Body of pancreas (tissue), 4 donors: ENCODE data around the gene PDE8B.

Source experiments
- POLR2A ChIP-seq, 3 donors: fragments of 450-650 bp; IDR thresholded peaks; one replicate each; pipeline ENCODE4 v1.6.1; 2016; ENCODE audit warnings: antibody characterized with exemption in 3 of 3, mild to moderate bottlenecking in 2 of 3
- TF ChIP-seq, protein P1 (sequence below), 7 experiments: fragments of 450-650 bp in 4 of 7; fragments of 200-600 bp in 3 of 7; sonication (generic) in 3 of 7; IDR thresholded peaks; one replicate each; pipeline ENCODE4 v1.5.1; 2016 to 2019; ENCODE audit warnings: antibody characterized with exemption in 7 of 7

DNA sequence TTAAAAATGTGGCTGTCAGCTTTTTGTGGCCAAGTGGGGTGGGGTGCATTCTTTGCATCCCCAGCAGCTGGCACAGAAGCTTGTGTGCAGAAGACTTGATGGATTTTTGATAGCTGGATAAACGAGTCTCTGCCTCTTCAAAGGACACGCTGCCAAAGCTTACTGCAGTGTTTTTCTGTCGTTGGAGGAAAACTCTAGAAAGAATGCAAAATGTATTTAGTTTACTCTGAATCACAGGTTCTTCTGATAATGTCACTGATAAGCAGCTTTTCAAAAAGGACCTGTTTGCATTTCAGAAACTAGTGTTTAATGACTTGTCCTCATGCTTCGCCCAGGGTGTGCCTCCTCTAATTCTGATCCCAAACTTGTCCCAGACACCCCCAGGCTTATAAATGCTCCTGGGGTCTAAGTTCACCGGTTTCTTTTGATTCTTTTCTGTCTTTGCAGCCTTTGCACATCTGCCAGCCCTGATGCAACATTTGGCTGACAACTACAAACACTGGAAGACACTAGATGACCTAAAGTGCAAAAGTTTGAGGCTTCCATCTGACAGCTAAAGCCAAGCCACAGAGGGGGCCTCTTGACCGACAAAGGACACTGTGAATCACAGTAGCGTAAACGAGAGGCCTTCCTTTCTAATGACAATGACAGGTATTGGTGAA, 215.6 kb downstream of the PDE8B start:
- no peak for TF ChIP-seq POLR2A (IDR thresholded peaks at IDR 0.05)
- TF ChIP-seq, protein P1, sequence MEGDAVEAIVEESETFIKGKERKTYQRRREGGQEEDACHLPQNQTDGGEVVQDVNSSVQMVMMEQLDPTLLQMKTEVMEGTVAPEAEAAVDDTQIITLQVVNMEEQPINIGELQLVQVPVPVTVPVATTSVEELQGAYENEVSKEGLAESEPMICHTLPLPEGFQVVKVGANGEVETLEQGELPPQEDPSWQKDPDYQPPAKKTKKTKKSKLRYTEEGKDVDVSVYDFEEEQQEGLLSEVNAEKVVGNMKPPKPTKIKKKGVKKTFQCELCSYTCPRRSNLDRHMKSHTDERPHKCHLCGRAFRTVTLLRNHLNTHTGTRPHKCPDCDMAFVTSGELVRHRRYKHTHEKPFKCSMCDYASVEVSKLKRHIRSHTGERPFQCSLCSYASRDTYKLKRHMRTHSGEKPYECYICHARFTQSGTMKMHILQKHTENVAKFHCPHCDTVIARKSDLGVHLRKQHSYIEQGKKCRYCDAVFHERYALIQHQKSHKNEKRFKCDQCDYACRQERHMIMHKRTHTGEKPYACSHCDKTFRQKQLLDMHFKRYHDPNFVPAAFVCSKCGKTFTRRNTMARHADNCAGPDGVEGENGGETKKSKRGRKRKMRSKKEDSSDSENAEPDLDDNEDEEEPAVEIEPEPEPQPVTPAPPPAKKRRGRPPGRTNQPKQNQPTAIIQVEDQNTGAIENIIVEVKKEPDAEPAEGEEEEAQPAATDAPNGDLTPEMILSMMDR (IDR thresholded peaks at IDR 0.05), result no peak
